ENCODE data around the gene CACNA1B.

CACNA1B gene

GRCh38 chr9:138075496-138075895 lies 197.9 kb downstream of the CACNA1B start:
- H3K79me1 ChIP-seq (replicated peaks; ENCODE audit: low read length, poor library complexity, severe bottlenecking), result no peaks in the 10 kb centered on the region
- H3K36me3 ChIP-seq (ENCODE audit: control insufficient read depth in 1 of 2, insufficient read depth in 2 of 2, low read depth in 1 of 2, low read length in 2 of 2), result no peaks in the 10 kb centered on the region
- no peak overlapping the region for H4K8ac ChIP-seq (ENCODE audit: low read length)
- no peak overlapping the region for H3K23ac ChIP-seq (ENCODE audit: low read length in 2 of 2)
- no peak for DNase-seq
- no peak overlapping the region for H2BK5ac ChIP-seq (ENCODE audit: low read depth, low read length, poor library complexity, severe bottlenecking)
- H3K27me3 ChIP-seq (ENCODE audit: control insufficient read depth in 1 of 2, insufficient read depth in 1 of 2, low read length in 2 of 2), result peaks cover 0 to 16% of the 10 kb centered on the region in 2 experiments
- no peak overlapping the region for H3K9ac ChIP-seq (ENCODE audit: low read length)
- H2BK120ac ChIP-seq (ENCODE audit: low read depth, low read length), result no peak overlapping the region
- H2BK15ac ChIP-seq (ENCODE audit: low read depth, poor library complexity, severe bottlenecking), result no peak overlapping the region
- peaks cover 2% of the 10 kb centered on the region for H3K4me1 ChIP-seq (ENCODE audit: control insufficient read depth, insufficient read depth, low read depth, low read length)
- H3K14ac ChIP-seq (ENCODE audit: low read length in 2 of 2), result no peak overlapping the region
- no peak overlapping the region for H3K4me2 ChIP-seq (ENCODE audit: low read length, poor library complexity, severe bottlenecking)
- H3K4ac ChIP-seq (ENCODE audit: low read depth in 1 of 2, low read length in 2 of 2), result no peak overlapping the region
- peaks cover 6% of the 10 kb centered on the region for H3K9me3 ChIP-seq (ENCODE audit: control insufficient read depth, low read length)
- H3K27ac ChIP-seq (ENCODE audit: low read length, poor library complexity, severe bottlenecking), result no peak overlapping the region
- H2AK5ac ChIP-seq (ENCODE audit: low read length, severe bottlenecking), result no peak overlapping the region
- no peak overlapping the region for H2BK12ac ChIP-seq (ENCODE audit: low read length in 2 of 2)
- WGBS, result 80% methylated on average over 20 of the region's 20 CpGs
- H4K91ac ChIP-seq (ENCODE audit: low read length), result no peak overlapping the region
- no peak overlapping the region for H3K4me3 ChIP-seq (ENCODE audit: insufficient read depth in 1 of 2, low read depth in 1 of 2, low read length in 2 of 2)
- no peak overlapping the region for H2AFZ ChIP-seq (ENCODE audit: low read depth, low read length)
- H3K18ac ChIP-seq (ENCODE audit: low read depth in 1 of 2, low read length in 2 of 2), result no peak overlapping the region

DNA sequence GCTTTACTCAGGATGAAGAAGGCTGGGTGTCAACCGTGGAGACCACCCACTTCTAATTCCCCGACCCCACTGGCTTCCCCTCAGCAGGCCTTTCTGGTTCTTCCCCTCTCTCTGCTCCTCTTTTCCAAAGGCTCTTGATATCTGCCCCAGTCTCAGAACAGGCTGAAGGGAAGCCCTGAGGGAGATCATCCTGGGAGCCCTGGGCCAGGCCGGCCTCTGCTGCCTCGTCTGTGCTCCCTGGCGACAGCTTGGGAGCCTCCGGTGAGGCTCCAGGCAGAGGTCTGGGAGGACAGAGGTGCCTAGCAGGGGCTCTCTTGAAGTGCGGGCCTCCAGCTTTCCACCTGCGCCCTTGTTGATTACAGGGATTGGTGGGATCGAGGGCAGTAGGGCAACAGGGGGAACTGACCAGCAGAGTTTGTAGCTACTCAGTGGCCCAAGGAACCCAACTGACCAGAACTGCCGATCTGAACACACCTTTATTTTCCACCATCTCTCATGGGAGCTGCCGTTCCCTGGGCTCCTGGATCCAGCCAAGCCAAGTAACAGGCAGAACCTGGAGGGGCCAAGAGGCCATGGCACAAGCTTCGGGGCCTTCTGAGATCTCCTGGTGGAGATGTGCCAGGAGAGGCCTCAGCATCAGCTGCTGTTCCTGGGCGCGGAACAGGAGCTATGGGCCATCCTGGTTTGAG lies 198.5 kb downstream of the CACNA1B start:
- Histone ChIP-seq H3K18ac (ENCODE audit: low read depth in 1 of 2, low read length in 2 of 2) (no peak overlapping the region), H3K27ac (ENCODE audit: low read length, poor library complexity, severe bottlenecking) (no peak overlapping the region), H3K14ac (ENCODE audit: low read length in 2 of 2) (no peak overlapping the region), H2BK5ac (ENCODE audit: low read depth, low read length, poor library complexity, severe bottlenecking) (no peak overlapping the region), H3K9ac (ENCODE audit: low read length) (no peak overlapping the region), H3K4me3 (ENCODE audit: insufficient read depth in 1 of 2, low read depth in 1 of 2, low read length in 2 of 2) (no peak overlapping the region), H4K8ac (ENCODE audit: low read length) (no peak overlapping the region), H3K36me3 (ENCODE audit: control insufficient read depth in 1 of 2, insufficient read depth in 2 of 2, low read depth in 1 of 2, low read length in 2 of 2) (no peaks in the 10 kb centered on the region), H3K9me3 (ENCODE audit: control insufficient read depth, low read length) (peaks cover 7% of the 10 kb centered on the region), H3K4me1 (ENCODE audit: control insufficient read depth, insufficient read depth, low read depth, low read length) (peaks cover 2% of the 10 kb centered on the region), H3K27me3 (ENCODE audit: control insufficient read depth in 1 of 2, insufficient read depth in 1 of 2, low read length in 2 of 2) (peaks cover 0 to 15% of the 10 kb centered on the region in 2 experiments), H4K91ac (ENCODE audit: low read length) (no peak overlapping the region), H2BK15ac (ENCODE audit: low read depth, poor library complexity, severe bottlenecking) (no peak overlapping the region), H2BK12ac (ENCODE audit: low read length in 2 of 2) (no peak overlapping the region), H3K4ac (ENCODE audit: low read depth in 1 of 2, low read length in 2 of 2) (no peak overlapping the region), H3K79me1 (replicated peaks; ENCODE audit: low read length, poor library complexity, severe bottlenecking) (no peaks in the 10 kb centered on the region), H3K4me2 (ENCODE audit: low read length, poor library complexity, severe bottlenecking) (no peak overlapping the region), H2BK120ac (ENCODE audit: low read depth, low read length) (no peak overlapping the region), H3K23ac (ENCODE audit: low read length in 2 of 2) (no peak overlapping the region), H2AFZ (ENCODE audit: low read depth, low read length) (no peak overlapping the region), H2AK5ac (ENCODE audit: low read length, severe bottlenecking) (no peak overlapping the region)
- 84% methylated on average over 10 of the region's 14 CpGs for WGBS
- no peak for DNase-seq

- Histone ChIP-seq H2AFZ (ENCODE audit: low read depth, low read length) (no peak overlapping the region), H3K14ac (ENCODE audit: low read length in 2 of 2) (no peak overlapping the region), H3K27ac (ENCODE audit: low read length, poor library complexity, severe bottlenecking) (no peak overlapping the region), H2BK5ac (ENCODE audit: low read depth, low read length, poor library complexity, severe bottlenecking) (no peak overlapping the region), H2BK120ac (ENCODE audit: low read depth, low read length) (no peak overlapping the region), H3K79me1 (replicated peaks; ENCODE audit: low read length, poor library complexity, severe bottlenecking) (no peaks in the 10 kb centered on the region), H3K4me3 (ENCODE audit: insufficient read depth in 1 of 2, low read depth in 1 of 2, low read length in 2 of 2) (no peak overlapping the region), H3K23ac (ENCODE audit: low read length in 2 of 2) (no peak overlapping the region), H2BK15ac (ENCODE audit: low read depth, poor library complexity, severe bottlenecking) (no peak overlapping the region), H3K27me3 (ENCODE audit: control insufficient read depth in 1 of 2, insufficient read depth in 1 of 2, low read length in 2 of 2) (peaks cover 0 to 13% of the 10 kb centered on the region in 2 experiments), H3K18ac (ENCODE audit: low read depth in 1 of 2, low read length in 2 of 2) (no peak overlapping the region), H3K4me2 (ENCODE audit: low read length, poor library complexity, severe bottlenecking) (no peak overlapping the region), H3K9me3 (ENCODE audit: control insufficient read depth, low read length) (peaks cover 12% of the 10 kb centered on the region), H4K91ac (ENCODE audit: low read length) (no peak overlapping the region), H3K9ac (ENCODE audit: low read length) (no peak overlapping the region), H2BK12ac (ENCODE audit: low read length in 2 of 2) (no peak overlapping the region), H2AK5ac (ENCODE audit: low read length, severe bottlenecking) (no peak overlapping the region), H3K4ac (ENCODE audit: low read depth in 1 of 2, low read length in 2 of 2) (no peak overlapping the region), H3K4me1 (ENCODE audit: control insufficient read depth, insufficient read depth, low read depth, low read length) (no peaks in the 10 kb centered on the region), H4K8ac (ENCODE audit: low read length) (no peak overlapping the region), H3K36me3 (ENCODE audit: control insufficient read depth in 1 of 2, insufficient read depth in 2 of 2, low read depth in 1 of 2, low read length in 2 of 2) (no peaks in the 10 kb centered on the region)
- DNase-seq, result no peak
- 82% methylated on average over 5 of the region's 5 CpGs for WGBS
Observed at GRCh38 chr9:138076650-138077009, 199.0 kb downstream of the CACNA1B start.

DNA sequence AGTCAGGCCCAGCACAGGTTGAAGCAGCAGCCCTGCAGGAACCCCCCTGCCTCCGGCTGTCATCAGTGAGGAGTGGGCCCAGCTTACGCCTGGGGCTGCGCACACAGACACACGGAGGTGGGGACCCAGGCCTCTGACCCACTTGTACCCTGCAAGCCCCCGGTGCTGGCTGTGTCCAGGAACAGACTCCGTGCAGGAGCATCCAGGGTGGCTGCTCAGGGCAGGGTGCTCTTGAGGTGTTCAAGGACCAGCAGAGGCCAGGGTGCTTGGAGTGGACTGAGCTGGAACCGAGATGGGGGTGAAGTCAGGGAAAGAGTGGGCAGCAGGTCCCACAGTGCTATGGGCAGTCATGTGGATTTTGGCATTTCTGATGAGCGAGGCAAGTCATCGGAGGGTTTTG lies 199.5 kb downstream of the CACNA1B start:
- Histone ChIP-seq H3K9ac (ENCODE audit: low read length) (no peak overlapping the region), H4K8ac (ENCODE audit: low read length) (no peak overlapping the region), H3K36me3 (ENCODE audit: control insufficient read depth in 1 of 2, insufficient read depth in 2 of 2, low read depth in 1 of 2, low read length in 2 of 2) (no peaks in the 10 kb centered on the region), H3K4ac (ENCODE audit: low read depth in 1 of 2, low read length in 2 of 2) (no peak overlapping the region), H2BK12ac (ENCODE audit: low read length in 2 of 2) (no peak overlapping the region), H2BK5ac (ENCODE audit: low read depth, low read length, poor library complexity, severe bottlenecking) (no peak overlapping the region), H2AK5ac (ENCODE audit: low read length, severe bottlenecking) (no peak overlapping the region), H2BK120ac (ENCODE audit: low read depth, low read length) (no peak overlapping the region), H3K18ac (ENCODE audit: low read depth in 1 of 2, low read length in 2 of 2) (no peak overlapping the region), H3K4me3 (ENCODE audit: insufficient read depth in 1 of 2, low read depth in 1 of 2, low read length in 2 of 2) (no peak overlapping the region), H3K27ac (ENCODE audit: low read length, poor library complexity, severe bottlenecking) (no peak overlapping the region), H3K4me2 (ENCODE audit: low read length, poor library complexity, severe bottlenecking) (no peak overlapping the region), H3K27me3 (ENCODE audit: control insufficient read depth in 1 of 2, insufficient read depth in 1 of 2, low read length in 2 of 2) (peaks cover 0 to 13% of the 10 kb centered on the region in 2 experiments), H3K14ac (ENCODE audit: low read length in 2 of 2) (no peak overlapping the region), H3K9me3 (ENCODE audit: control insufficient read depth, low read length) (peaks cover 13% of the 10 kb centered on the region), H3K4me1 (ENCODE audit: control insufficient read depth, insufficient read depth, low read depth, low read length) (no peaks in the 10 kb centered on the region), H3K79me1 (replicated peaks; ENCODE audit: low read length, poor library complexity, severe bottlenecking) (no peaks in the 10 kb centered on the region), H2BK15ac (ENCODE audit: low read depth, poor library complexity, severe bottlenecking) (no peak overlapping the region), H4K91ac (ENCODE audit: low read length) (no peak overlapping the region), H3K23ac (ENCODE audit: low read length in 2 of 2) (no peak overlapping the region), H2AFZ (ENCODE audit: low read depth, low read length) (no peak overlapping the region)
- WGBS, result 85% methylated on average over 9 of the region's 9 CpGs
- DNase-seq, result no peak
